Endodermal cell (in vitro differentiated cells): ENCODE data around the gene LYZ. TPM values are rescaled to one million over a fixed set of nuclear protein-coding genes. Genes with fewer than 3 reads are reported as not detected.

ENCODE experiments used
- DNase-seq: peaks from one replicate; pipeline ENCODE4 v3.0.0-alpha.2; 2017
- H3K27ac ChIP-seq: 2 replicates; pipeline ENCODE4 v1.5.1; 2013; ENCODE audit warnings: mild to moderate bottlenecking, low read depth, low read length, moderate library complexity
- H3K27me3 ChIP-seq: 2 replicates; pipeline ENCODE4 v1.6.1; 2013; ENCODE audit warnings: mild to moderate bottlenecking, low read length, moderate library complexity; ENCODE audit not compliant: insufficient read depth, control insufficient read depth, poor library complexity, severe bottlenecking
- H3K36me3 ChIP-seq: 2 replicates; pipeline ENCODE4 v1.7.0; 2013; ENCODE audit warnings: mild to moderate bottlenecking, low read length, moderate library complexity; ENCODE audit not compliant: control insufficient read depth, insufficient read depth
- H3K4me1 ChIP-seq: one replicate; pipeline ENCODE4 v1.7.0; 2013; ENCODE audit warnings: low read length; ENCODE audit not compliant: control insufficient read depth, insufficient read depth
- H3K4me3 ChIP-seq: 2 replicates; pipeline ENCODE4 v1.5.1; 2013; ENCODE audit warnings: mild to moderate bottlenecking, low read length, moderate library complexity
- H3K9ac ChIP-seq: 2 replicates; pipeline ENCODE4 v1.6.1; 2013; ENCODE audit warnings: mild to moderate bottlenecking, low read length, moderate library complexity; ENCODE audit not compliant: poor library complexity, severe bottlenecking; ENCODE audit errors: extremely low read depth
- H3K9me3 ChIP-seq: 2 replicates; pipeline ENCODE4 v1.6.1; 2013; ENCODE audit warnings: mild to moderate bottlenecking, low read length, moderate library complexity; ENCODE audit not compliant: control insufficient read depth
- H3K27ac Mint-ChIP-seq: 2 replicates; pipeline ENCODE4 v1.8.0; 2020; ENCODE audit warnings: mixed read lengths
- H3K27me3 Mint-ChIP-seq: 2 replicates; pipeline ENCODE4 v1.8.0; 2021; ENCODE audit warnings: mild to moderate bottlenecking, mixed read lengths; ENCODE audit not compliant: insufficient read depth
- H3K36me3 Mint-ChIP-seq: 2 replicates; pipeline ENCODE4 v1.8.0; 2020; ENCODE audit warnings: low read depth, mixed read lengths
- H3K4me1 Mint-ChIP-seq: 2 replicates; pipeline ENCODE4 v1.8.0; 2020; ENCODE audit warnings: mixed read lengths
- H3K4me3 Mint-ChIP-seq: 2 replicates; pipeline ENCODE4 v1.8.0; 2020; ENCODE audit warnings: mild to moderate bottlenecking, moderate library complexity, mixed read lengths
- H3K9me3 Mint-ChIP-seq: 2 replicates; pipeline ENCODE4 v1.8.0; 2020; ENCODE audit warnings: mild to moderate bottlenecking, mixed read lengths
- CTCF ChIP-seq: fragments of 200-600 bp; sonication (generic); conservative IDR thresholded peaks from 2 replicates; pipeline ENCODE4 v1.5.0; 2021; ENCODE audit warnings: antibody characterized with exemption, mild to moderate bottlenecking
- WGBS, 2 experiments: methylation state at CpG; one replicate each; pipeline versions ENCODE4 v1.1.5 to v1.1.7; 2013; ENCODE audit warnings: missing lambda C conversion rate in 2 of 2, mixed read lengths in 1 of 2; ENCODE audit not compliant: insufficient coverage in 1 of 2, insufficient read length in 1 of 2; 5-methylcytosine and 5-hydroxymethylcytosine counted together
- total RNA-seq, 2 donors: library from RNA; stranded (reverse); fragmentation: NEBNext Ultra II Directional in 1 of 2; extraction: Animal tissue kit (Norgen Biotek cat#: 25700) in 1 of 2; gene quantifications; 2 replicates in 1 of 2; 3 replicates in 1 of 2; pipeline ENCODE4 v1.2.1, GENCODE V29; 2021

LYZ gene
- total RNA-seq, 2 donors from 2014 or later = not detected

GRCh38 chr12:69386921-69387320, 38.7 kb downstream of the LYZ start:
- H3K4me1 ChIP-seq = no peaks in the 10 kb centered on the region
- no peak overlapping the region for H3K4me3 Mint-ChIP-seq
- no peak overlapping the region for H3K27ac ChIP-seq
- H3K27ac Mint-ChIP-seq = no peak overlapping the region
- H3K4me3 ChIP-seq = no peak overlapping the region
- no peaks in the 10 kb centered on the region for H3K27me3 Mint-ChIP-seq
- no peaks in the 10 kb centered on the region for H3K9me3 ChIP-seq
- TF ChIP-seq CTCF = no peak
- peaks cover 2% of the 10 kb centered on the region for H3K9me3 Mint-ChIP-seq
- peaks cover 8% of the 10 kb centered on the region for H3K4me1 Mint-ChIP-seq
- peaks cover 58% of the 10 kb centered on the region for H3K36me3 ChIP-seq
- H3K9ac ChIP-seq = no peak overlapping the region
- no peak for DNase-seq
- peaks cover 50% of the 10 kb centered on the region for H3K36me3 Mint-ChIP-seq
- H3K27me3 ChIP-seq = no peaks in the 10 kb centered on the region
- WGBS, 2 experiments = 94 to 100% methylated on average over 1 of the region's 2 CpGs

GRCh38 chr12:69388371-69388770, 40.2 kb downstream of the LYZ start:
- Mint-ChIP-seq H3K4me1 (peaks cover 4% of the 10 kb centered on the region), H3K9me3 (no peaks in the 10 kb centered on the region), H3K36me3 (peaks cover 46% of the 10 kb centered on the region), H3K4me3 (no peak overlapping the region), H3K27me3 (no peaks in the 10 kb centered on the region), H3K27ac (no peak overlapping the region)
- Histone ChIP-seq H3K36me3 (peaks cover 56% of the 10 kb centered on the region), H3K9me3 (no peaks in the 10 kb centered on the region), H3K4me3 (no peak overlapping the region), H3K9ac (no peak overlapping the region), H3K27ac (no peak overlapping the region), H3K27me3 (no peaks in the 10 kb centered on the region), H3K4me1 (no peaks in the 10 kb centered on the region)
- no peak for DNase-seq
- 95 to 100% methylated on average over 1 of the region's 1 CpG for WGBS, 2 experiments
- TF ChIP-seq CTCF = peak; percentile 64

- Mint-ChIP-seq H3K4me1 (no peaks in the 10 kb centered on the region), H3K36me3 (peaks cover 43% of the 10 kb centered on the region), H3K4me3 (no peak overlapping the region), H3K9me3 (no peaks in the 10 kb centered on the region), H3K27me3 (no peaks in the 10 kb centered on the region), H3K27ac (no peak overlapping the region)
- no CpG with 5 or more reads among the region's 1 CpG for WGBS, 2 experiments
- Histone ChIP-seq H3K4me3 (no peak overlapping the region), H3K4me1 (no peaks in the 10 kb centered on the region), H3K9ac (no peak overlapping the region), H3K9me3 (no peaks in the 10 kb centered on the region), H3K27ac (no peak overlapping the region), H3K27me3 (no peaks in the 10 kb centered on the region), H3K36me3 (peaks cover 51% of the 10 kb centered on the region)
- DNase-seq = no peak
- no peak for TF ChIP-seq CTCF
Observed at GRCh38 chr12:69389831-69390230, 41.6 kb downstream of the LYZ start.
